NCI-H1930 (cell line): ENCODE results near the gene TFR2.

ENCODE experiments used
- DNase-seq, 2 experiments: peaks; one replicate each; lab custom pipeline; 2025; lab: John Stamatoyannopoulos, UW

Gene TFR2

DNA sequence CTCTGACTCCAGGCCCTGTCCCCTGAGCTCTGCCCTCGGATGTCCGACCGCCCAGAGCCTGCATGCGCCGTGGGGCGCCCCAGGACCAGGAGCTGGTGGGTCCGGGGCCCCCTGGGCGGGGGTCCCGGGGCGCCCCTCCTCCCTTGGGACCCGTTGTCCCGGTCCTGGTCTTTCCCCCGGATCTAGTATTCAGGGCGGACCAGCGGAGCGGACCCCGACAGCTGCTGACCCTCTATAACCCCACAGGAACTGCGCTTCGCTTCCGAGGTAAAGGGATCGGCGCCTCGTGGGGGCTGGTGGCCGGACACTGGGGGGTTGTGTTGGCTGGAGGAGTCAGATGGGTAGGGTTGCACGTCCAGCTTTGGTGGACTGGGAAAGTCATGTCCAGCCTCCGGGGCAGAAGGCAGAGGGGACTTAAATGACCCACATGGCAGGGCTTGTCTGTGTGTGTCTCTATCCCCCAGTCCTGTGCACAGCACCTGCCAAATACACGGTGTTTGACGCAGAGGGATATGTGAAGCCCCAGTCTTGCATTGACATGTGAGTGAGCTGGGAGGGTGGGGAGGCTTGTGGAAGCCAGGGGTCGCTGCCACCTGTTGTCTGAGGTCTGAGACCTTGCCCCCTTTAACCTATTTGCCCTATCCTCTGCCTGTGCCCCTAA is 28.5 kb downstream of the TFR2 start:
- no peak for DNase-seq

DNA sequence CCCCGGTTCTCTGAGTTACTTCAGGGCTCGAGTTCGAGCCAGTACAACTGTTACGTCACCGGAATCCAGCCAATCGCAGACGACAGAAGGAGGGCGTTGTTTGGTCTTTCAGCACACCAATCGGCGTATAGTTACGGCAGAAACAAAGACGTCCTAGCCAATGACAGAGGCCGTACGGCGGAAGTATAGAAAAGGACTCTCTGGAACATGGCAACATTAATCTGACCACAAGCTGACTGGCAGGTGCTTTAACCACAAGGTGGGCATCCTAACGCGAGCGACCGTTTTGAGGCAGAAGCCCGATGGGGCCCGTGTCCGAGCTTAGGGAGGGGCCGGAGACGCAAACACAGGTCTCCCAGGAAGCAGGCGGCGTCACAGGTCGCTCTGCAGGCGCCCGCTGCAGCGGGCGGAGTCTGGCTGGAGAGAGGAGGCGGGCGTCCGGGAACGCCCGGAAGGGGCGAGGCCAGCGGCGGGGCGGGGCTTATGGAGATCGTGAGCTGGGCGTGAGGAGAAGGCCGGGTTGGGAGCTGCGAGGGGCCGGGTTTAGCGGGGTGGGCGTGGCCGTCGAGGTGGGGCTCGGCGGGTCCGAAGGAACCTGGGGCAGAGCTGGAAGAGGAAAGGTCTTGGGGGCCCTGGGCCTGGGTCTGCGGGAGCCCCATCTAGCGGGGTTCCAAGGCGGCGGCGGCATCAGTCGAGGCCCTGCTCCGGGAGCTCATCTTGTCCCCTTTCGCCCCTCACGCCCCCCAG is 29.2 kb downstream of the TFR2 start, which contains the start of gene MOSPD3:
TSS of gene MOSPD3 (plus strand) at position 558 of the 747 bp plus-strand sequence. CDS start 252 bp downstream, outside the sequence.
- DNase-seq: peak; percentile 99

DNA sequence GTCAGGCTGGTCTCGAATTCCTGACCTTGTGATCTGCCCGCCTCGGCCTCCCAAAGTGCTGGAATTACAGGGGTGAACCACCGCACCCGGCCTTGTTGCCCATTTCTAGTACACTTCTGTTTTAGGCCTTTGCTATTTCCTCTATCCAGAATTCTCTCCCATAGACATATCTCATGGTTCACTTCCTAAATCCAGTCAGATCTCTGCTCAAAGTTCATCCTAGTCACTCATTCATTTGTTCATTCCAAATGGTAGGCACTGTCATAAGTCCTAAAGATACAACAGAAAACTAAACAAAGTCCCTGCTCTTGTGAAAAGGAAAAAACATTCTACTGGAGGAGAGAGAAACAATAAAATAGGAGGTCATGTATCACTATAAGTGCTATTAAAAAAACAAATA is 31.4 kb downstream of the TFR2 start:
- no peak for DNase-seq

DNA sequence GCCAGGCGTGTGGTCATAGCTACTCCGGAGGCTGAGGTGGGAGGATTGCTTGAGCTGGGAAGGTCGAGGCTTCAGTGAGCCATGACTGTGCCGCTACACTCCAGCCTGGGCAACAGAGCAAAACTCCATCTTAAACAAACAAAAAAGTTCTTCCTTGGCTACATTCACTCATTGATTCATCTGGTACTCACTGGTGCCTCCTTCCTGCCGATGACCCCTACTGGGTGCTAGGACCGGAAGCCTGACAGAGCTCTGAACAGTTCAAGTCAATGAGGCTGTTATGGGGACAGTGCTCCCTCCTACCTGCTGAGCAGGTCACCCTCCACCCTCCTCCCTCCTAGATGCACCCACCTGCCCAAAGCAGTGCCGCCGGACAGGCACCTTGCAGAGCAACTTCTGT is 34.2 kb downstream of the TFR2 start:
- no peak for DNase-seq

DNA sequence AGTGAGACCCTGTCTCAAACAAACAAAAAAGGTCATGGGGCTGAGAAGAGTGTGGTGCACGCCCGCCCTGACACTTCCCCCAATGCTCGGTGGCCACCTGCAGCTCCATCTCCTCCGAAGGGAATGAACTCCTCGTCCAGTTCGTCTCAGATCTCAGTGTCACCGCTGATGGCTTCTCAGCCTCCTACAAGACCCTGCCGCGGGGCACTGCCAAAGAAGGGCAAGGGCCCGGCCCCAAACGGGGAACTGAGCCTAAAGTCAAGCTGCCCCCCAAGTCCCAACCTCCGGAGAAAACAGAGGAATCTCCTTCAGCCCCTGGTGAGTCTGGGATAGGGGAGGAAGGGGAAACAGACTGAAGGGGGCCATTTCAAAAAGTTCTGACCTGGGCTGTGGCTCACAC is 35.0 kb downstream of the TFR2 start:
- DNase-seq: no peak

DNA sequence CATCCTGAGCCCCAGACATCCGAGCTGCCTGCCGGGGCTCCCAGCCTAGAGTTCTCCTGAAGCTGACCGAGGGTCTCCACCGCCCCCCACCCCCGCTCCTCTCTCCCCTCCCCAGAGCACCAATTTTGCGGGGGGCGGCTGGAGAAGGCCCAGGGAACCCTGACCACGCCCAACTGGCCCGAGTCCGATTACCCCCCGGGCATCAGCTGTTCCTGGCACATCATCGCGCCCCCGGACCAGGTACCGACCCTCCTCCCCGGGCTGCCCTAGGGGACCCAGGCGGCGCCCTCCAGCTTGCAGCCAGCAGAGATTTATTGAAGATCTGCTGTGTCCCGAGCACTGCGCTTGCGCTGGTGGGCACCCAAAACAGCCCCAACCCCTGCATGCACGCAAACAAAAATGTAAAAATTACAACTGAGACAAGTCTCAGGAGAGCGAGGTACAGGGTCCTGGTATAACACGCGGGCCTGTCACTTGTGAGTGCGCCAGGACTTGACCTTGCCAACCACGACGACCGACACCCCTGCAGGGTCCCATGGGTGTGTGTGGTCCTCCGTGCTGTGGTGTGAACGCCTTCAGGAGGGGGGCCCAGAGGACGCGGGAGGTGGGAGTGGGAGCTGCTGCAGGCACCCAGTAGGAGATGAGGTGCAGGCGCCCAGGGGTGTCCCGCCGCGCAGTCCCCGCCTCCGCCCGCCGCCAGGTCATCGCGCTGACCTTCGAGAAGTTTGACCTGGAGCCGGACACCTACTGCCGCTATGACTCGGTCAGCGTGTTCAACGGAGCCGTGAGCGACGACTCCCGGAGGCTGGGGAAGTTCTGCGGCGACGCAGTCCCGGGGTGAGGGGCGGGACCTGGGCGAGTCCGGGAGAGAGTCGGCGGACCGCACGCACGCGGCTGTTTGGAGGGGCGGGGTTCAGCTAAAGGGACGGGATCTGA is 36.1 kb downstream of the TFR2 start:
- peak in 1 of 2 experiments; percentile 40 for DNase-seq

DNA sequence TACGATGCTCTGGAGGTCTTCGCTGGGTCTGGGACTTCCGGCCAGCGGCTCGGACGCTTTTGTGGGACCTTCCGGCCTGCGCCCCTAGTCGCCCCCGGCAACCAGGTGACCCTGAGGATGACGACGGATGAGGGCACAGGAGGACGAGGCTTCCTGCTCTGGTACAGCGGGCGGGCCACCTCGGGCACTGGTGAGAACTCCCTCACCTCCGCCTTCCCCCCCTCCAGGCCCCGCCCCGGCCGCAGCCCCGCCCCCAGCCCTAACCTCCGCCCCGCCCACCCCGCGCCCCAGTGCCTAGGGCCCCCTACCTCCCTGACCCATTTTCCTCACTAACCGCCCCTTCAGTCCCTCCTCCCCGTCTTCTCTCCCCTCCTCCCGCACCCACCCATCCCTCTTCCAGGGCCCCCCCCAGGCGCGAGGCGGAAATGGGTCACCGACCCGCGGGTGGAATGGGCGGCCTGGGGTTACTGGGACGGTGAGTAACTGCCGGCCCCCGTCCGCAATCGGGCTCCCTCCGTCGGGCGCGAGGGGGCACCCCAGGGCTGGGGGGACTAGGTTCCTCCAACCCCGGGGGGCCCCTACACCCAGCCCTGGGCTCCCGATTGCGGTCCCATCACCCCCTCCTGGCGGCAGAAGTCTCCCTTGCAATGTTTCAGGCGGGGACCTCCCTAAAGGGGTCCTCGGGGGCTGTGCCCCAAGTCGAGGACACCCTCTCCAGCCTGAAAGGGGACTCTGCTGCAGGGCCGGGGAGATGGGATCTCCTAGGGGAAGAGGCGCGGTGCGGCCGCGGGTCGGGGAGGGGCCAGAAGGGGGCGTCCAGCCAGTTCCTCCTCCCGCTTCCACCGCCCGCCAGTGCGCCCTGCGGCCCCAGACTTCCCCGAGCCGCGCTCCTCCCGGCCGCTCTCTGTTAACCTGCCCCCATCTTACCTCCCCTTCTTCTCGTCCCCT is 37.0 kb downstream of the TFR2 start:
- DNase-seq: peak; percentile 85 to 86

DNA sequence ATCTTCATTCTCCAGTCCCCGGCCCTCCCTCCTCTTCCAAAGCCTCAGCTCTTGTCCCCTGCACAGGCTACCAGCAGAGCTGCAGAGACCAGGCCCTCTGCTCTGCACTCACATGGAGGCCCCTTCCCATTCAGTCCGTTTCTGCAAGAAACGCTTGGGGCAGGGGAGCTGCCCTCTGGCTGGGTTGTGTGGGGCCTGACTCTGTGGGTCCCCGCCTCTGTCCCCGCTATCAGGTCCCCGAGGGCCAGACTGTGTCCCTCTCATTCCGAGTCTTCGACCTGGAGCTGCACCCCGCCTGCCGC is 37.7 kb downstream of the TFR2 start:
- peak in 1 of 2 experiments; percentile 52 for DNase-seq

DNA sequence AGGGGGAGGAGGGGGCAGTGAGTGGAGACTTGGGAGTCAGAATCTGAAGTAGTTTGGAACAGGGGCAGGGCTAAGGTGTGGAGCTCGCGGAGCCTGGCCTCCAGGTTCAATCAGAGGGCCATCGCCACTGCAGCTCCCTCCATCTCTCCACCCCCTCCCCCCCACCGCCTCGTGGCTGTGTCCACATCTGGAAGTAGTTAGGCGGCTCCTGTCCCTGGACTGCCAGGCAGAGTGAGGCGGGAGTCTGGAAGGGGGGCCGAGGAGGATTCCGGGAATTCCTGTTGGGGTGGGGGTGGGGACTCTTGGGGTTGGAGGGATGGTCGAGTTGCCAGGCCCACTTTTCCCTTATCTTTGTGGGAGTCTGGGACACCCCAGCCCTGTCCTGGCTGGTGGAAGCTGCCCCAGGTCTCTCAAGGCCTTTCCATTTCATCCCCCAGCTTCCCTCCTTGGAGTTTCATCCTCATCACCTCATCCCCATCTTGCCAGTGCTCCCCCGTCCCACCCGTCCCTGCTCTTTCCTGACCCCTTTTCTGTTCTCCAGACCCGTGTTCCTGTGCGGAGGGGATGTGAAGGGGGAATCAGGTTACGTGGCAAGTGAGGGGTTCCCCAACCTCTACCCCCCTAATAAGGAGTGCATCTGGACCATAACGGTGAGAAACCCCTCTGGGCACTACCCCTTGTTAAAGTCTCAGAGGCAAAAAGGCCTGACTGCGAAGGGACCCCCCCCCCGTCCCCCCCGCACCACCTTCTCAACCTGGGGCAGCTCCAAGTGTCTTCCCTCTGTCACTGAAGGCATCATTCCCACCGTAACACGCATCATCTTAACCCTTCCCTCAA is 38.2 kb downstream of the TFR2 start:
- no peak for DNase-seq

DNA sequence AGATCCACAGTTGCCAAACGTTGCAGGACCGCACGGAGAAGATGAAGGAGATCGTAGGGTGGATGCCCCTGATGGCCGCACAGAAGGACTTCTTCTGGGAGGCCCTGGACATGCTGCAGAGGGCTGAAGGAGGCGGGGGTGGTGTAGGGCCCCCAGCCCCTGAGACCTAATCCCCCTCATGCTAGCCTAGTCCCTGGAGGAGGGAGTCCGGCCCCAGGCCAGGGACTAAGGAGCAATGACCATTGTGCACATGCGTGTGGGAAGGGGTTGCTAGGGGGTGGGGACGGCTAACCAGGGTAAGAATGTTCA is 40.7 kb downstream of the TFR2 start:
- DNase-seq: no peak

DNA sequence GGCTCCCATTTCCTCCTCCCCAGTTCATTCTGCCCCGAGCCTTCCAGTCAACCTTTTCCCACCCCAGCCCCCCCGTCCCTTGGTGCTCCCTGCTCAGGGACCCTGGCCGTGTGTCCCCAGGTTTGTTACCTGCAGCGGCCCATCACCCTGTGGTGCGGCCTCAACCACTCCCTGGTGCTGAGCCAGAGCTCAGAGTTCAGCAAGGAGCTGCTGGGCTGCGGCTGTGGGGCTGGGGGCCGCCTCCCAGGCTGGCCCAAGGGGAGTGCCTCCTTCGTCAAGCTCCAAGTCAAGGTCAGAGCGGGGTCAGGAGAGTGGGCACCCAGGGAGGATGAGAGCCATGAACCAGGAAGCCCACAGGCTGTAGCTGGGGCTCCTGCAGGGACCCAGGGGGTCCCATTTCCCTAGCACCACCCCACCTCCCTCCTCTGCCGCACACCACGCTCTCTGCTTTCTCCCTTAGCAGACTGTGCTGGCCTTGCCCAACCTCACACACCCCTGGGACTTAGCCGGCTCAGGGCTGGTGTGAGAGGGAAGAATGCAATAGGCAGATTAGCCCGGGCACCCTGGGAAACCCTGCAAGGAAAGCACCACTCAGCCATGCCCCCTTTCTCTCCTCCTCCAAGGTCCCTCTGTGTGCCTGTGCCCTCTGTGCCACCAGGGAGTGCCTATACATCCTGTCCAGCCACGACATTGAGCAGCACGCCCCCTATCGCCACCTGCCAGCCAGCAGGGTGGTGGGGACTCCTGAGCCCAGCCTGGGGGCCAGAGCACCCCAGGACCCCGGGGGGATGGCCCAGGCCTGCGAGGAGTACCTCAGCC is 41.2 kb downstream of the TFR2 start:
- DNase-seq: no peak

DNA sequence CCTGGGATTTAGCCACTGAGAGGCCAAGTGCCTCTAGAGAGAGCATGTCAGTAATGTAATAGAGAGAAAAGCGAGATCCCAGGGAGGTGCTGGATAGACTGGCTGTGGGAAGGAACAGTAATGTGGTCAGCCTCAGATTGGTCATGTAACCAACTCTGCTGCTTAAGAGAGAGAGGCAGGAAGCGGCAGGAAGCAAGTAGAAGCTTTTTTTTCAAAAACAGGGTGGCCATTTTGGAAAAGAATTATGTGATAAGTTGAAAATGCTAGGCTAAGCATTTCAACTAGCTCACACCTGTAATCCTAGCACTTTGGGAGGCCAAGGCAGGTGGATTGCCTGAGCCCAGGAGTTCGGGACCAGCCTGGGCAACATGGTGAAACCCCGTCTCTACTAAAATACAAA is 42.9 kb downstream of the TFR2 start:
- DNase-seq: no peak

DNA sequence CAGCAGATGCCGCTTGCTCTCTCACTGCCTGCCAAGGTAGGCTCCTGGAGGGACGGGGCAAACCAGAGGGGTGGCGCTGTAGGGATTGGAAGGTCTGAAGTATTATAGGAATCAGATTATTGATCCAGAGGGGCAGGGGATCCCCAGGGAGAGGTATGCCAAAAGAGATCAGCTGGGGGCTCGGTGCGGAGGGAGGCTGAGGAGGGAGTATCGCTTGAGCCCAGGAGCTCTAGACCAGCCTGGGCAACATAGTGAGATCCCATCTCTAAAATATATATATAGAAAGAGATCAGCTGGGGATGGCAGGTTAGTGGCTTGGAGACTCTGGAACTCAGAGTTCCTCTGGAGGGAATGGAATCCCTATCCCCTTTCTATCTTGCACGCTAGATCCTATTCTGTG is 46.2 kb downstream of the TFR2 start:
- DNase-seq: no peak

DNA sequence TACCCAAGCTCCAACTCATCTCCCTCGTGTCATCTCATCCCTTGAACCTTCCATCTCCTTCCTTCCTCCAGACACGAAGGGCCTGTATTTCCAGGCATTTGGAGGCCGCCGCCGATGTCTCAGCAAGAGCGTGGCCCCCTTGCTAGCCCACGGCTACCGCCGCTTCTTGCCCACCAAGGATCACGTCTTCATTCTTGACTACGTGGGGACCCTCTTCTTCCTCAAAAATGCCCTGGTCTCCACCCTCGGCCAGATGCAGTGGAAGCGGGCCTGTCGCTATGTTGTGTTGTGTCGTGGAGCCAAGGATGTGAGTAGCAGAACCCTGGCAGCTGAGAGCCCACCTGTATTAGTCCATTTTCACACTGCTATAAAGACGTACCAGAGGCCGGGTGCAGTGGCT is 49.8 kb downstream of the TFR2 start:
- no peak for DNase-seq

DNA sequence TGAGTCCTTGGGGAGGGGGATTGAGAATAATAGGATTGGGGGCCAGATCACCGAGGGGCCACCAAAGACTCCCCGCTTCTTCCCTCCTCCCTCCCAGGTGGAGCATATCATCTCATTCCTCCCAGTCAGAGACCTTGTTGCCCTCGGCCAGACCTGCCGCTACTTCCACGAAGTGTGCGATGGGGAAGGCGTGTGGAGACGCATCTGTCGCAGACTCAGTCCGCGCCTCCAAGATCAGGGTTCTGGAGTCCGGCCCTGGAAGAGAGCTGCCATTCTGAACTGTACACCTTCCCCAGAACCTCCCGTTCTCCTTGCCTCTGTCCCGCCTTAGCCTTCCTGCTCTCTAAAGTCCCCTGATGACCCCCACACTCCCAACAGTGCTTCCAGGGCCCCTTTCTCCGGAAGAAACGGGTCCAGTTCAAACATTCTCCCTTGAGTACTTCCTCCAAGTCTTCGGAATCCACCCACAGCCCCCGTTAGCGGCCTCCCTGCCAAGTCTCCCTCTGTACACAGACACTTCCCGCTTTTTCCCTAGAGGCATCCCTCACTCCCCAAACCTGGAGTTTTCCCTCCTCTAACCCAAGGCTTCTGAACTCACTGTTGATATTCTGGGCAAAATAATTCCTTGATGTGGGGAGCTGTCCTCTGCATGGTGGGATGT is 51.1 kb downstream of the TFR2 start:
- DNase-seq: no peak

DNA sequence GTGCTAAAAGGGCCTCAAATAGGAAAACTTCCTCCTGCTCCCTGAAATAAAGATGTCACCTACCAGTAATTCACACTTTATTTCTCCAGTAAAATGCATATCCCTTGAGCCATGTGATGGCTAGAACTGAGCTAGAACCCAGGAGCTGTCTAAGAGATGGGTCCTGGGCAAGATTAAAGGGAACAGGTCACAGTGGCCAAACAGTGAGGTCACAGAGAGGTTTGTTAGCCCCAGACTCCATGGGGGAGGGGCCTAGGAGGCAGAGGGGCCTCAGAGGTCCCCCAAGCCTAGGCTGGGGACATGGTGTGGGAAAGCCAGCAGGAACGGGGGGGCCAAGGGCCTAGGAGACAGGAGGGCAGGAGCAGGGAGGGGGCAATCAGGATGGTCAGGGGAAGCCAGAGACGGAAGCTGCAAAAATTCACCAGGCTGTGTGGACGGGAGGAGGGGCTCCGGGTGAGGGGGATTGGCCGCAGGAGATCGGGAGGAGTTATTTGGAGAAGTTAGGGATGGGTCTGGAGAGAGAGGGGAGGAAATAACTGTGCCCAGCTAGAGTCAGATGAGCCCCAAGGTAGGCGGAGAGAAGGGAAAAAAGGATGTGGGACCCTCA is 51.9 kb downstream of the TFR2 start:
- DNase-seq: no peak

DNA sequence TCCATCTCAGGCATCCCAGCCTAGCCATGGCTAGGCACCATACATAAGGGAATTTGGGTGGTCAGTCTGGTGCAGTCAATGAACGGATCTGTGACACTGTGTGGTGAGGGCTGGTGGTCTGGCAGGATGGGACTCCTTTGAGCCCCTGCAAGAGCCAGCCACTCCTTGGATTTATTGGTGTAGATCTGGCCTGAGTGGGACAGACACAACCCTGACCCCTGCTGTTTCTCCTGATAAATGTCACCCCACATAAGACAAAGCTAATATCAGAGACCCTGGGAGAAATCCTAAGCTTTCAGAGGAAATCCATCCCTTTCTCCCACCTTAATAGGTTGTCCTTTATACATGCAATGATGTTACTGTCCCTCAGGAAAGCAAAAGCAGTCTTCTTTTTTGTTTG is 52.9 kb downstream of the TFR2 start:
- no peak for DNase-seq

DNA sequence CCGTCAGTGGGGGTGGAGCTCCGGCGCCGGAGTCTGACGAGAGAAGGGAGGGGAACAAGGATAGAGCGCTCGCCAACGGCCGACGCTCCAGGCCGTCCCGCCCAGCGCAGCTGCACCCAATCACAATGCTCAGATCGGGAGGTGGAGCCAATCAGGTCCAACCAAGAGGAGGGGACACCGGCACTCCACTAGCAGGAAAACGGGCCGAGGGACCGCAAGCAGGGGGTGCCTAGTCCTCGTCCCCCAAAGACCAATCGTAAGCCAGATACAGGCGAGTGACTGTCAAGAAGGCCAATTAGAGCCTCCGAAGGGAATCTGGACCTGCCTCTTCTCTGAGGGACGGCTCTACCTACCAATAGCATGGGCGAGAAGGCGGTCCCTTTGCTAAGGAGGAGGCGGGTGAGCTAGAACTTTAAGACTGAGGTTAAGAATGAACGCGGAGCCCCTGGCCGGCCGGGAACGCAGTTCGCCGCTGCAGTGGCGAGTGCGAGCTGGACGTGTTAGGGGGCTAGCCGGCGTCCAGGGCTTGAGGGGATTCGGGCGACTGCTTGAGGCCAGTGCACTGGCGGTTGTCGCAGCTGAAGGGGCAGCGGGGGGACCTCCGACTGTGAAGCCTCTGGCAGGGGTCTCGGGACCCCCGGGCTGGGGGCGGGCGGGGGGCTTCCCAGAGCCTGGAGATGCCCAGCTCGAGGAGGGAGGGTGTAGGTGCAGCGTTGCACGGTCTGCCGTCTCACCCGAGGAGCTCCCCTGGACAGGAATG is 54.9 kb downstream of the TFR2 start, which contains the start of gene FBXO24:
TSS of gene FBXO24 (plus strand) at position 63 of the 760 bp plus-strand sequence. CDS start at position 361, 298 bp downstream.
- DNase-seq: peak; percentile 100
